DOHH2 (cell line): ENCODE data around the gene FXYD6.

ENCODE experiments used
- H3F3A ChIP-seq: fragments of 200-600 bp; sonication (generic), shearing (Covaris generic); 2 replicates; pipeline ENCODE4 v1.6.0; 2016; ENCODE audit warnings: antibody characterized with exemption, mild to moderate bottlenecking; ENCODE audit not compliant: control insufficient read depth, insufficient read depth
- H3K27ac ChIP-seq: fragments of 200-600 bp; sonication (generic); 2 replicates; pipeline ENCODE4 v1.5.1; 2014; ENCODE audit warnings: low read depth, mild to moderate bottlenecking, low read length, moderate library complexity
- H3K27me3 ChIP-seq: fragments of 200-600 bp; sonication (generic); 2 replicates; pipeline ENCODE4 v1.6.1; 2014; ENCODE audit warnings: mild to moderate bottlenecking, low read length, mixed read lengths; ENCODE audit not compliant: control insufficient read depth
- H3K36me3 ChIP-seq: fragments of 200-600 bp; sonication (generic); 2 replicates; pipeline ENCODE4 v1.6.1; 2014; ENCODE audit warnings: mild to moderate bottlenecking, low read length, moderate library complexity, mixed read lengths; ENCODE audit not compliant: control insufficient read depth
- H3K4me1 ChIP-seq: fragments of 200-600 bp; sonication (generic); 2 replicates; pipeline ENCODE4 v1.6.1; 2014; ENCODE audit warnings: mild to moderate bottlenecking, low read length, mixed read lengths; ENCODE audit not compliant: control insufficient read depth
- H3K4me2 ChIP-seq: fragments of 200-600 bp; sonication (generic); 2 replicates; pipeline ENCODE4 v1.6.0; 2014; ENCODE audit warnings: mild to moderate bottlenecking, low read length, moderate library complexity
- H3K4me3 ChIP-seq: fragments of 200-600 bp; sonication (generic); 2 replicates; pipeline ENCODE4 v1.5.1; 2014; ENCODE audit warnings: mild to moderate bottlenecking, low read length, mixed read lengths
- H3K79me2 ChIP-seq: fragments of 200-600 bp; sonication (generic); 2 replicates; pipeline ENCODE4 v1.6.1; 2014; ENCODE audit warnings: mild to moderate bottlenecking, low read length, mixed read lengths; ENCODE audit not compliant: control insufficient read depth
- H3K9me2 ChIP-seq: fragments of 200-600 bp; sonication (generic); replicated peaks from 2 replicates; pipeline ENCODE4 v1.6.1; 2014; ENCODE audit warnings: mild to moderate bottlenecking, low read length, mixed read lengths; ENCODE audit not compliant: control insufficient read depth
- H3K9me3 ChIP-seq: fragments of 200-600 bp; sonication (generic); 2 replicates; pipeline ENCODE4 v1.6.1; 2014; ENCODE audit warnings: antibody characterized with exemption, low read length, mixed read lengths; ENCODE audit not compliant: control insufficient read depth, insufficient read depth
- H4K20me1 ChIP-seq: fragments of 200-600 bp; sonication (generic); 2 replicates; pipeline ENCODE4 v1.6.0; 2014; ENCODE audit warnings: low read depth, mild to moderate bottlenecking, antibody characterized with exemption, low read length, moderate library complexity; ENCODE audit not compliant: control insufficient read depth, insufficient read depth
- EZH2phosphoT487 ChIP-seq: fragments of 200-600 bp; sonication (generic); IDR thresholded peaks from 2 replicates; pipeline ENCODE4 v1.6.1; 2017; ENCODE audit warnings: borderline replicate concordance, mild to moderate bottlenecking, antibody characterized with exemption, low read length, moderate library complexity, mixed read lengths
- TF ChIP-seq, protein P1 (sequence below): fragments of 200-600 bp; sonication (generic); IDR thresholded peaks from one replicate; pipeline ENCODE4 v1.5.1; 2014; ENCODE audit warnings: antibody characterized with exemption, mild to moderate bottlenecking, low read depth, low read length; ENCODE audit not compliant: poor library complexity, severe bottlenecking

Gene FXYD6

GRCh38 chr11:117841551-117842031, 34.9 kb downstream of the FXYD6 start:
- H3K9me3 ChIP-seq = no peaks in the 10 kb centered on the region
- H3K4me2 ChIP-seq = no peak overlapping the region
- no peaks in the 10 kb centered on the region for H4K20me1 ChIP-seq
- H3F3A ChIP-seq = no peaks in the 10 kb centered on the region
- H3K9me2 ChIP-seq = no peaks in the 10 kb centered on the region
- H3K4me1 ChIP-seq = no peaks in the 10 kb centered on the region
- H3K27ac ChIP-seq = no peak overlapping the region
- H3K27me3 ChIP-seq = peaks cover 8% of the 10 kb centered on the region; the same call in 1 of the 2 replicates
- H3K79me2 ChIP-seq = no peaks in the 10 kb centered on the region
- no peak overlapping the region for H3K4me3 ChIP-seq
- TF ChIP-seq EZH2phosphoT487 = no peak
- TF ChIP-seq, protein P1, sequence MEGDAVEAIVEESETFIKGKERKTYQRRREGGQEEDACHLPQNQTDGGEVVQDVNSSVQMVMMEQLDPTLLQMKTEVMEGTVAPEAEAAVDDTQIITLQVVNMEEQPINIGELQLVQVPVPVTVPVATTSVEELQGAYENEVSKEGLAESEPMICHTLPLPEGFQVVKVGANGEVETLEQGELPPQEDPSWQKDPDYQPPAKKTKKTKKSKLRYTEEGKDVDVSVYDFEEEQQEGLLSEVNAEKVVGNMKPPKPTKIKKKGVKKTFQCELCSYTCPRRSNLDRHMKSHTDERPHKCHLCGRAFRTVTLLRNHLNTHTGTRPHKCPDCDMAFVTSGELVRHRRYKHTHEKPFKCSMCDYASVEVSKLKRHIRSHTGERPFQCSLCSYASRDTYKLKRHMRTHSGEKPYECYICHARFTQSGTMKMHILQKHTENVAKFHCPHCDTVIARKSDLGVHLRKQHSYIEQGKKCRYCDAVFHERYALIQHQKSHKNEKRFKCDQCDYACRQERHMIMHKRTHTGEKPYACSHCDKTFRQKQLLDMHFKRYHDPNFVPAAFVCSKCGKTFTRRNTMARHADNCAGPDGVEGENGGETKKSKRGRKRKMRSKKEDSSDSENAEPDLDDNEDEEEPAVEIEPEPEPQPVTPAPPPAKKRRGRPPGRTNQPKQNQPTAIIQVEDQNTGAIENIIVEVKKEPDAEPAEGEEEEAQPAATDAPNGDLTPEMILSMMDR = no peak
- H3K36me3 ChIP-seq = no peaks in the 10 kb centered on the region

DNA sequence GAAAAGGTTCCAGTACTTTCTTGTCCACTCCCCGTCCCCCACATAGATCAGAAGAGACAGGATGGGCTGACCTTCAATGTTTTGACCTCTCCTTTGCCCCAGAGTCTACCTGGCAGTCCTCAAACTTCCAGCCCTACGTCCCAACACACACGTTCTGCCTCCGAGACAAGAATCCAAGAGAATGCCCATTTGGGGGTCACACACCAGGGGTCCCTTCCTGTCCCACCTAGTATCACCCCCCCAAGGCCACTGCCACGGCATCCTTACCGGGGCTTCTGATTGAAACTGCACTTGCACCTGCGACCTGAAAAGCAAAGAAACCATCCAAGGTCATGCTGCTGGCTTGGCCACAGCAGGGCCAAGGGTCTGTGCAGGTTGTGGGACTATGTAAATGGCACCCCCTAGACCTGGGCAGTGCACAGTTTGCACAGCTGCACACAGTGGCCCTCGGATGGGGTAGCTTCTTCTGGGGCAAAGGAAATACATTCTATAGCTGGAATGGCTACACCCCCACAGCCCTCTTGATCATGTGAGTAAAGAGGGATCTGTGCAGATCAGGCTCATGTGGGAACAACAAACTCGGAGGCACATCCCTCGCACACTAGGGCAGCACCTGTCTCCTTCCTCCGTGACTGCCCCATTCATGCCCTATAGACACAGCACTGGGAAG, 35.4 kb downstream of the FXYD6 start:
- TF ChIP-seq, protein P1 = no peak
- TF ChIP-seq EZH2phosphoT487 = no peak

DNA sequence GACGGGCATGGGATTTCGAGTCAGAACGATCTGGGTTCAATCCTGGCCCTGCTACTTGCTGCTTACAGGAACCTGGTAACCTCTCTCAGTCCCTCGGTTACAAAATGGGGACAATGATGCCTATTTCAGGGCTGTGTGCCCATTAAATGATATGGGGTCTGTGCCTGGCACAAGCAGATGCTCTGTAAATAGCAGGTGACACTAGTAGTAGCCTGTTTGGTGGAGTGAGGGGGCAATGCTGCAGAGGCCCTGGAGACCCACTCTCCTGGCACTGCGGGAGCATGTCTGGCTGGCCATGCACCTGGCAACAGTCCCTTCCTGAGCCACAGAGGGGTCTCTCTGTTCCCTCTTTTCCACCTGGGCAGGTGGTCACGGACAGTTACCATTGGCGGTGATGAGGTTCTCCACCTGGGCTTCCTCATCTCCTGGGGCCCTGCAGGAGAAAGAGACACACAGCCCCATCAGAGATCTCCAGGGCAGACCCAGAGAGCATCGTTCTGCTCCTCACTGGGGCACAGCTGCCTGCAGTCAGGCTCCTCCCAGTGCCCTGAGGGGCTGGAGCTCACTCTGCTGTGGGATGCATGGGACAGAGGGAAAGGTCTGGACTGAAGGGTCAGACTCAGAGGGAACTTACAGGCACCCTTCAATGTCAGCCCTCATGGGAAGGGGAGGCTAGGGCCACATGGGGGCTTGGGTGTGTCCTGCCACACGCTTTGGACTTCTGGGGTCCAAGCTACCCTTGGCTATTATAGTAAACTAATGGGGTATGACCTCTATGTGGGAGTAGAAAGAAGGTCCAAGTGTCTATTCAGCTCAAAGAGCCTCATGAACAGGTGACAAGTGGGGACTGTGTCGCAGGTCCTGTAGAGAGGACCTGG, 36.3 kb downstream of the FXYD6 start:
- Histone ChIP-seq H3F3A (no peaks in the 10 kb centered on the region), H3K27ac (no peak overlapping the region), H3K9me3 (no peaks in the 10 kb centered on the region), H3K27me3 (peaks cover 11% of the 10 kb centered on the region), H4K20me1 (no peaks in the 10 kb centered on the region), H3K36me3 (no peaks in the 10 kb centered on the region), H3K9me2 (no peaks in the 10 kb centered on the region), H3K4me1 (no peaks in the 10 kb centered on the region), H3K4me3 (no peak overlapping the region), H3K79me2 (no peaks in the 10 kb centered on the region), H3K4me2 (no peak overlapping the region)
- TF ChIP-seq EZH2phosphoT487 = no peak
- TF ChIP-seq, protein P1 = no peak

More for the DNA sequence above, 35.4 kb downstream of the FXYD6 start:
- Histone ChIP-seq H3K9me3 (no peaks in the 10 kb centered on the region), H3K4me3 (no peak overlapping the region), H3K36me3 (no peaks in the 10 kb centered on the region), H3K27ac (no peak overlapping the region), H3F3A (no peaks in the 10 kb centered on the region), H4K20me1 (no peaks in the 10 kb centered on the region), H3K4me2 (no peak overlapping the region), H3K27me3 (peaks cover 11% of the 10 kb centered on the region), H3K9me2 (no peaks in the 10 kb centered on the region), H3K79me2 (no peaks in the 10 kb centered on the region), H3K4me1 (no peaks in the 10 kb centered on the region)
